ENCODE data around the gene TMEM198.

Gene TMEM198

DNA sequence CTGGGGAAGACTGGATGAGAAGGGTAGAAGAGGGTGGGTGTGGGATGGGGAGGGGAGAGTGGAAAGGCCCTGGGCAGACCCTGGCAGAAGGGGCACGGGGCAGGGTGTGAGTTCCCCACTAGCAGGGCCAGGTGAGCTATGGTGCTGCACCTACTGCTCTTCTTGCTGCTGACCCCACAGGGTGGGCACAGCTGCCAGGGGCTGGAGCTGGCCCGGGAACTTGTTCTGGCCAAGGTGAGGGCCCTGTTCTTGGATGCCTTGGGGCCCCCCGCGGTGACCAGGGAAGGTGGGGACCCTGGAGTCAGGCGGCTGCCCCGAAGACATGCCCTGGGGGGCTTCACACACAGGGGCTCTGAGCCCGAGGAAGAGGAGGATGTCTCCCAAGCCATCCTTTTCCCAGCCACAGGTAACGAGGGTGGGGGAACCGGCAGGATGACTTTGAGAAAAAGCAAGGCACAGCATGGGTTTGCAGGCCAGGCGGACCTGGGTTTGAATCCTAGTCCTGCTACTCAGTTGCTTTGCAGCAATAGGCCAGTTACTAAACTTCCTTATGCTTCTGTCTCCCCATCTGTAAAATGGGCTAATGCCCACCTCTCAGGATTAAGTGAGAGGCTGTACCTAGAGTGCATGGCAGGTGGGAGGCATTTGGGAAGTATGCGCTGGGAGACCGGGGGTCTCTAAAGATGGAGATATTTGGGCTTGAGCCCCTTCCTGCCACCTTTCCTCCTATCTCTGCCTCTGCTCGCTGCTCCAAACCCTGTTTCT lies 28.6 kb downstream of the TMEM198 start, which contains the start of gene INHA:
INHA (plus strand) TSS at position 74 of the 765 bp plus-strand sequence; CDS start at position 139, 65 bp downstream.
- Histone ChIP-seq H3K36me3 (ENCODE audit: insufficient read depth, low read length) (no peaks in the 10 kb centered on the region), H4K20me1 (ENCODE audit: insufficient read depth, low read length, poor library complexity, severe bottlenecking) (peaks cover 9% of the 10 kb centered on the region), H3F3A (ENCODE audit: low read depth) (no peaks in the 10 kb centered on the region), H3K79me2 (ENCODE audit: insufficient read depth, low read length) (peaks cover 5% of the 10 kb centered on the region; the same call in 1 of the 2 replicates), H3K4me3 (ENCODE audit: low read length, poor library complexity, severe bottlenecking) (peak within 1 kb of the TSS; percentile 90), H3K27me3 (ENCODE audit: insufficient read depth, low read length, poor library complexity, severe bottlenecking) (no peaks in the 10 kb centered on the region), H3K4me1 (ENCODE audit: insufficient read depth, low read length, poor library complexity, severe bottlenecking) (peaks cover 16% of the 10 kb centered on the region), H3K9me2 (replicated peaks; ENCODE audit: low read depth, low read length) (no peaks in the 10 kb centered on the region), H3K9me3 (ENCODE audit: insufficient read depth, low read depth, low read length) (no peaks in the 10 kb centered on the region), H2AFZ (ENCODE audit: low read length) (peak within 1 kb of the TSS; percentile 79), H3K9ac (ENCODE audit: low read depth, low read length, poor library complexity, severe bottlenecking) (peak within 1 kb of the TSS; percentile 67), H3K4me2 (ENCODE audit: low read depth, low read length, poor library complexity, severe bottlenecking) (peak within 1 kb of the TSS; percentile 82)
- TF ChIP-seq CTCF (conservative IDR thresholded peaks at IDR 0.05; ENCODE audit: low read length) (no peak), EZH2phosphoT487 (IDR thresholded peaks at IDR 0.05; ENCODE audit: borderline replicate concordance) (no peak)

- Histone ChIP-seq H3F3A (ENCODE audit: low read depth) (no peaks in the 10 kb centered on the region), H3K36me3 (ENCODE audit: insufficient read depth, low read length) (no peaks in the 10 kb centered on the region), H3K4me2 (ENCODE audit: low read depth, low read length, poor library complexity, severe bottlenecking) (no peak overlapping the region), H3K9me3 (ENCODE audit: insufficient read depth, low read depth, low read length) (no peaks in the 10 kb centered on the region), H2AFZ (ENCODE audit: low read length) (no peak overlapping the region), H3K9me2 (replicated peaks; ENCODE audit: low read depth, low read length) (no peaks in the 10 kb centered on the region), H3K4me1 (ENCODE audit: insufficient read depth, low read length, poor library complexity, severe bottlenecking) (peaks cover 16% of the 10 kb centered on the region), H3K4me3 (ENCODE audit: low read length, poor library complexity, severe bottlenecking) (no peak overlapping the region), H3K9ac (ENCODE audit: low read depth, low read length, poor library complexity, severe bottlenecking) (no peak overlapping the region), H3K79me2 (ENCODE audit: insufficient read depth, low read length) (peaks cover 5% of the 10 kb centered on the region; the same call in 1 of the 2 replicates), H4K20me1 (ENCODE audit: insufficient read depth, low read length, poor library complexity, severe bottlenecking) (peaks cover 9% of the 10 kb centered on the region), H3K27me3 (ENCODE audit: insufficient read depth, low read length, poor library complexity, severe bottlenecking) (no peaks in the 10 kb centered on the region)
- no peak for TF ChIP-seq EZH2phosphoT487 (IDR thresholded peaks at IDR 0.05; ENCODE audit: borderline replicate concordance)
- no peak for TF ChIP-seq CTCF (conservative IDR thresholded peaks at IDR 0.05; ENCODE audit: low read length)
These were observed 29.3 kb downstream of the TMEM198 start for GRCh38 chr2:219573166-219573565.

- H3K36me3 ChIP-seq (ENCODE audit: insufficient read depth, low read length): no peaks in the 10 kb centered on the region
- no peaks in the 10 kb centered on the region for H3K27me3 ChIP-seq (ENCODE audit: insufficient read depth, low read length, poor library complexity, severe bottlenecking)
- H3K4me2 ChIP-seq (ENCODE audit: low read depth, low read length, poor library complexity, severe bottlenecking): no peak overlapping the region
- H2AFZ ChIP-seq (ENCODE audit: low read length): no peak overlapping the region
- no peak overlapping the region for H3K9ac ChIP-seq (ENCODE audit: low read depth, low read length, poor library complexity, severe bottlenecking)
- TF ChIP-seq EZH2phosphoT487 (IDR thresholded peaks at IDR 0.05; ENCODE audit: borderline replicate concordance): no peak
- no peak for TF ChIP-seq CTCF (conservative IDR thresholded peaks at IDR 0.05; ENCODE audit: low read length)
- H4K20me1 ChIP-seq (ENCODE audit: insufficient read depth, low read length, poor library complexity, severe bottlenecking): peaks cover 5% of the 10 kb centered on the region
- H3K79me2 ChIP-seq (ENCODE audit: insufficient read depth, low read length): peaks cover 5% of the 10 kb centered on the region; the same call in 1 of the 2 replicates
- no peaks in the 10 kb centered on the region for H3K9me2 ChIP-seq (replicated peaks; ENCODE audit: low read depth, low read length)
- peaks cover 13% of the 10 kb centered on the region for H3K4me1 ChIP-seq (ENCODE audit: insufficient read depth, low read length, poor library complexity, severe bottlenecking)
- H3F3A ChIP-seq (ENCODE audit: low read depth): no peaks in the 10 kb centered on the region
- no peak overlapping the region for H3K4me3 ChIP-seq (ENCODE audit: low read length, poor library complexity, severe bottlenecking)
- H3K9me3 ChIP-seq (ENCODE audit: insufficient read depth, low read depth, low read length): no peaks in the 10 kb centered on the region
These were observed 30.9 kb downstream of the TMEM198 start for GRCh38 chr2:219574484-219575311.

All from Loucy (cell line).